GM23338 (cell line): ENCODE data around the gene PLA2R1. TPM values are rescaled to one million over a fixed set of nuclear protein-coding genes. Genes with fewer than 3 reads are reported as not detected.

Experiments
- EZH2 ChIP-seq: fragments of 200-600 bp; sonication (generic); IDR thresholded peaks from one replicate; pipeline ENCODE4 v1.8.0; 2017; ENCODE audit warnings: antibody characterized with exemption, mild to moderate bottlenecking, low read depth; ENCODE audit not compliant: unreplicated experiment
- EZH2phosphoT487 ChIP-seq: fragments of 200-600 bp; sonication (generic); IDR thresholded peaks from one replicate; pipeline ENCODE4 v1.8.1; 2018; ENCODE audit warnings: antibody characterized with exemption; ENCODE audit not compliant: unreplicated experiment
- NANOG ChIP-seq: IDR thresholded peaks from 2 replicates; pipeline ENCODE4 v1.6.1; 2016; ENCODE audit warnings: antibody characterized with exemption, borderline replicate concordance
- polyA plus RNA-seq: library from polyadenylated mRNA; unstranded; fragments of >200 nt; fragmentation: Nextera tagmentation; extraction: Ambion mirVana; gene quantifications from 2 replicates; pipeline ENCODE4 v1.2.1, GENCODE V29; 2016
- total RNA-seq: library from RNA; depleted of rRNA; stranded (reverse); fragments of >200 nt; shearing (Covaris generic); gene quantifications from 2 replicates; pipeline ENCODE4 v1.2.3, GENCODE V29; 2014
- TF ChIP-seq, protein P1 (sequence below): fragments of 250-450 bp; sonication (Bioruptor Pico); IDR thresholded peaks from 2 replicates; pipeline ENCODE4 v1.5.0; 2020; ENCODE audit warnings: mild to moderate bottlenecking, moderate library complexity
- TF ChIP-seq, protein P2 (sequence below), 2 experiments: fragments of 200-600 bp in 1 of 2; sonication (generic) in 1 of 2; conservative IDR thresholded peaks; 2 replicates each; pipeline versions ENCODE4 v1.5.1 to v1.6.1; 2016 to 2017; ENCODE audit warnings: antibody characterized with exemption in 2 of 2, low read depth in 2 of 2, mild to moderate bottlenecking in 2 of 2, moderate library complexity in 1 of 2
- TF ChIP-seq, protein P3 (sequence below): IDR thresholded peaks from one replicate; pipeline ENCODE4 v1.6.1; 2018; ENCODE audit warnings: antibody characterized with exemption; ENCODE audit not compliant: unreplicated experiment
- TF ChIP-seq, protein P4 (sequence below): IDR thresholded peaks from 2 replicates; pipeline ENCODE4 v1.6.1; 2016; ENCODE audit warnings: antibody characterized with exemption

PLA2R1 gene
- total and polyA plus RNA-seq, 2 experiments from 2014 or later = 0.57 to 1.2 TPM

DNA sequence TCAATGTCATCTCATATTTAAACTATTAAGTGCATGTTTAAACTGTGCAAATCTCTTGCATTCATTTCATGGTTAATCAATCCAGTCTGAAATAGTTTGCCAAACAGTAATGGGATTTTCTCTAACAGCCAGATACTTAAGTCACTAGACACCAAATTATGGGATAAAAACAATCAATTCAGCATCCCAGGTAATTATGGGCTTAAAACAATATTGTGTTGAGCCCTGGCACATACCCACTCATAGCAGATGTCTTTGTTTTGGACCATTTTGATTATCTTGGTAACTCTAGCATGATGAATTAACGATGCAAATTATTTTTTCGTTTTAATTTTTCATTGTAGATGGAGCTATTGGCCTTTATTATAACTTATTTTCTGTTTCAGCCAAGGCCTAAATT, 145.9 kb downstream of the PLA2R1 start (continued):
- TF ChIP-seq, protein P1, sequence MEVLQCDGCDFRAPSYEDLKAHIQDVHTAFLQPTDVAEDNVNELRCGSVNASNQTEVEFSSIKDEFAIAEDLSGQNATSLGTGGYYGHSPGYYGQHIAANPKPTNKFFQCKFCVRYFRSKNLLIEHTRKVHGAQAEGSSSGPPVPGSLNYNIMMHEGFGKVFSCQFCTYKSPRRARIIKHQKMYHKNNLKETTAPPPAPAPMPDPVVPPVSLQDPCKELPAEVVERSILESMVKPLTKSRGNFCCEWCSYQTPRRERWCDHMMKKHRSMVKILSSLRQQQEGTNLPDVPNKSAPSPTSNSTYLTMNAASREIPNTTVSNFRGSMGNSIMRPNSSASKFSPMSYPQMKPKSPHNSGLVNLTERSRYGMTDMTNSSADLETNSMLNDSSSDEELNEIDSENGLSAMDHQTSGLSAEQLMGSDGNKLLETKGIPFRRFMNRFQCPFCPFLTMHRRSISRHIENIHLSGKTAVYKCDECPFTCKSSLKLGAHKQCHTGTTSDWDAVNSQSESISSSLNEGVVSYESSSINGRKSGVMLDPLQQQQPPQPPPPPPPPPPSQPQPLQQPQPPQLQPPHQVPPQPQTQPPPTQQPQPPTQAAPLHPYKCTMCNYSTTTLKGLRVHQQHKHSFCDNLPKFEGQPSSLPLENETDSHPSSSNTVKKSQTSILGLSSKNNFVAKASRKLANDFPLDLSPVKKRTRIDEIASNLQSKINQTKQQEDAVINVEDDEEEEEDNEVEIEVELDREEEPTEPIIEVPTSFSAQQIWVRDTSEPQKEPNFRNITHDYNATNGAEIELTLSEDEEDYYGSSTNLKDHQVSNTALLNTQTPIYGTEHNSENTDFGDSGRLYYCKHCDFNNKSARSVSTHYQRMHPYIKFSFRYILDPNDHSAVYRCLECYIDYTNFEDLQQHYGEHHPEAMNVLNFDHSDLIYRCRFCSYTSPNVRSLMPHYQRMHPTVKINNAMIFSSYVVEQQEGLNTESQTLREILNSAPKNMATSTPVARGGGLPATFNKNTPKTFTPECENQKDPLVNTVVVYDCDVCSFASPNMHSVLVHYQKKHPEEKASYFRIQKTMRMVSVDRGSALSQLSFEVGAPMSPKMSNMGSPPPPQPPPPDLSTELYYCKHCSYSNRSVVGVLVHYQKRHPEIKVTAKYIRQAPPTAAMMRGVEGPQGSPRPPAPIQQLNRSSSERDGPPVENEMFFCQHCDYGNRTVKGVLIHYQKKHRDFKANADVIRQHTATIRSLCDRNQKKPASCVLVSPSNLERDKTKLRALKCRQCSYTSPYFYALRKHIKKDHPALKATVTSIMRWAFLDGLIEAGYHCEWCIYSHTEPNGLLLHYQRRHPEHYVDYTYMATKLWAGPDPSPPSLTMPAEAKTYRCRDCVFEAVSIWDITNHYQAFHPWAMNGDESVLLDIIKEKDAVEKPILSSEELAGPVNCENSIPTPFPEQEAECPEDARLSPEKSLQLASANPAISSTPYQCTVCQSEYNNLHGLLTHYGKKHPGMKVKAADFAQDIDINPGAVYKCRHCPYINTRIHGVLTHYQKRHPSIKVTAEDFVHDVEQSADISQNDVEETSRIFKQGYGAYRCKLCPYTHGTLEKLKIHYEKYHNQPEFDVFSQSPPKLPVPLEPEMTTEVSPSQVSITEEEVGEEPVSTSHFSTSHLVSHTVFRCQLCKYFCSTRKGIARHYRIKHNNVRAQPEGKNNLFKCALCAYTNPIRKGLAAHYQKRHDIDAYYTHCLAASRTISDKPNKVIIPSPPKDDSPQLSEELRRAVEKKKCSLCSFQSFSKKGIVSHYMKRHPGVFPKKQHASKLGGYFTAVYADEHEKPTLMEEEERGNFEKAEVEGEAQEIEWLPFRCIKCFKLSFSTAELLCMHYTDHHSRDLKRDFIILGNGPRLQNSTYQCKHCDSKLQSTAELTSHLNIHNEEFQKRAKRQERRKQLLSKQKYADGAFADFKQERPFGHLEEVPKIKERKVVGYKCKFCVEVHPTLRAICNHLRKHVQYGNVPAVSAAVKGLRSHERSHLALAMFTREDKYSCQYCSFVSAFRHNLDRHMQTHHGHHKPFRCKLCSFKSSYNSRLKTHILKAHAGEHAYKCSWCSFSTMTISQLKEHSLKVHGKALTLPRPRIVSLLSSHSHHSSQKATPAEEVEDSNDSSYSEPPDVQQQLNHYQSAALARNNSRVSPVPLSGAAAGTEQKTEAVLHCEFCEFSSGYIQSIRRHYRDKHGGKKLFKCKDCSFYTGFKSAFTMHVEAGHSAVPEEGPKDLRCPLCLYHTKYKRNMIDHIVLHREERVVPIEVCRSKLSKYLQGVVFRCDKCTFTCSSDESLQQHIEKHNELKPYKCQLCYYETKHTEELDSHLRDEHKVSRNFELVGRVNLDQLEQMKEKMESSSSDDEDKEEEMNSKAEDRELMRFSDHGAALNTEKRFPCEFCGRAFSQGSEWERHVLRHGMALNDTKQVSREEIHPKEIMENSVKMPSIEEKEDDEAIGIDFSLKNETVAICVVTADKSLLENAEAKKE = no peak
- TF ChIP-seq, protein P2, sequence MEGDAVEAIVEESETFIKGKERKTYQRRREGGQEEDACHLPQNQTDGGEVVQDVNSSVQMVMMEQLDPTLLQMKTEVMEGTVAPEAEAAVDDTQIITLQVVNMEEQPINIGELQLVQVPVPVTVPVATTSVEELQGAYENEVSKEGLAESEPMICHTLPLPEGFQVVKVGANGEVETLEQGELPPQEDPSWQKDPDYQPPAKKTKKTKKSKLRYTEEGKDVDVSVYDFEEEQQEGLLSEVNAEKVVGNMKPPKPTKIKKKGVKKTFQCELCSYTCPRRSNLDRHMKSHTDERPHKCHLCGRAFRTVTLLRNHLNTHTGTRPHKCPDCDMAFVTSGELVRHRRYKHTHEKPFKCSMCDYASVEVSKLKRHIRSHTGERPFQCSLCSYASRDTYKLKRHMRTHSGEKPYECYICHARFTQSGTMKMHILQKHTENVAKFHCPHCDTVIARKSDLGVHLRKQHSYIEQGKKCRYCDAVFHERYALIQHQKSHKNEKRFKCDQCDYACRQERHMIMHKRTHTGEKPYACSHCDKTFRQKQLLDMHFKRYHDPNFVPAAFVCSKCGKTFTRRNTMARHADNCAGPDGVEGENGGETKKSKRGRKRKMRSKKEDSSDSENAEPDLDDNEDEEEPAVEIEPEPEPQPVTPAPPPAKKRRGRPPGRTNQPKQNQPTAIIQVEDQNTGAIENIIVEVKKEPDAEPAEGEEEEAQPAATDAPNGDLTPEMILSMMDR (conservative IDR thresholded peaks at IDR 0.05; ENCODE audit: low read depth in 2 of 2) = no peak
- TF ChIP-seq EZH2phosphoT487 (no peak), NANOG (no peak), EZH2 (no peak)
- TF ChIP-seq, protein P3, sequence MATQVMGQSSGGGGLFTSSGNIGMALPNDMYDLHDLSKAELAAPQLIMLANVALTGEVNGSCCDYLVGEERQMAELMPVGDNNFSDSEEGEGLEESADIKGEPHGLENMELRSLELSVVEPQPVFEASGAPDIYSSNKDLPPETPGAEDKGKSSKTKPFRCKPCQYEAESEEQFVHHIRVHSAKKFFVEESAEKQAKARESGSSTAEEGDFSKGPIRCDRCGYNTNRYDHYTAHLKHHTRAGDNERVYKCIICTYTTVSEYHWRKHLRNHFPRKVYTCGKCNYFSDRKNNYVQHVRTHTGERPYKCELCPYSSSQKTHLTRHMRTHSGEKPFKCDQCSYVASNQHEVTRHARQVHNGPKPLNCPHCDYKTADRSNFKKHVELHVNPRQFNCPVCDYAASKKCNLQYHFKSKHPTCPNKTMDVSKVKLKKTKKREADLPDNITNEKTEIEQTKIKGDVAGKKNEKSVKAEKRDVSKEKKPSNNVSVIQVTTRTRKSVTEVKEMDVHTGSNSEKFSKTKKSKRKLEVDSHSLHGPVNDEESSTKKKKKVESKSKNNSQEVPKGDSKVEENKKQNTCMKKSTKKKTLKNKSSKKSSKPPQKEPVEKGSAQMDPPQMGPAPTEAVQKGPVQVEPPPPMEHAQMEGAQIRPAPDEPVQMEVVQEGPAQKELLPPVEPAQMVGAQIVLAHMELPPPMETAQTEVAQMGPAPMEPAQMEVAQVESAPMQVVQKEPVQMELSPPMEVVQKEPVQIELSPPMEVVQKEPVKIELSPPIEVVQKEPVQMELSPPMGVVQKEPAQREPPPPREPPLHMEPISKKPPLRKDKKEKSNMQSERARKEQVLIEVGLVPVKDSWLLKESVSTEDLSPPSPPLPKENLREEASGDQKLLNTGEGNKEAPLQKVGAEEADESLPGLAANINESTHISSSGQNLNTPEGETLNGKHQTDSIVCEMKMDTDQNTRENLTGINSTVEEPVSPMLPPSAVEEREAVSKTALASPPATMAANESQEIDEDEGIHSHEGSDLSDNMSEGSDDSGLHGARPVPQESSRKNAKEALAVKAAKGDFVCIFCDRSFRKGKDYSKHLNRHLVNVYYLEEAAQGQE = no peak
- TF ChIP-seq, protein P4, sequence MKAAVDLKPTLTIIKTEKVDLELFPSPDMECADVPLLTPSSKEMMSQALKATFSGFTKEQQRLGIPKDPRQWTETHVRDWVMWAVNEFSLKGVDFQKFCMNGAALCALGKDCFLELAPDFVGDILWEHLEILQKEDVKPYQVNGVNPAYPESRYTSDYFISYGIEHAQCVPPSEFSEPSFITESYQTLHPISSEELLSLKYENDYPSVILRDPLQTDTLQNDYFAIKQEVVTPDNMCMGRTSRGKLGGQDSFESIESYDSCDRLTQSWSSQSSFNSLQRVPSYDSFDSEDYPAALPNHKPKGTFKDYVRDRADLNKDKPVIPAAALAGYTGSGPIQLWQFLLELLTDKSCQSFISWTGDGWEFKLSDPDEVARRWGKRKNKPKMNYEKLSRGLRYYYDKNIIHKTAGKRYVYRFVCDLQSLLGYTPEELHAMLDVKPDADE = no peak
